ENCODE results near the gene NHLRC1. TPM values are rescaled to one million over a fixed set of nuclear protein-coding genes. Genes with fewer than 3 reads are reported as not detected.

The NHLRC1 gene
- total RNA-seq (2.4 TPM), polyA plus RNA-seq (2.4 TPM)

DNA sequence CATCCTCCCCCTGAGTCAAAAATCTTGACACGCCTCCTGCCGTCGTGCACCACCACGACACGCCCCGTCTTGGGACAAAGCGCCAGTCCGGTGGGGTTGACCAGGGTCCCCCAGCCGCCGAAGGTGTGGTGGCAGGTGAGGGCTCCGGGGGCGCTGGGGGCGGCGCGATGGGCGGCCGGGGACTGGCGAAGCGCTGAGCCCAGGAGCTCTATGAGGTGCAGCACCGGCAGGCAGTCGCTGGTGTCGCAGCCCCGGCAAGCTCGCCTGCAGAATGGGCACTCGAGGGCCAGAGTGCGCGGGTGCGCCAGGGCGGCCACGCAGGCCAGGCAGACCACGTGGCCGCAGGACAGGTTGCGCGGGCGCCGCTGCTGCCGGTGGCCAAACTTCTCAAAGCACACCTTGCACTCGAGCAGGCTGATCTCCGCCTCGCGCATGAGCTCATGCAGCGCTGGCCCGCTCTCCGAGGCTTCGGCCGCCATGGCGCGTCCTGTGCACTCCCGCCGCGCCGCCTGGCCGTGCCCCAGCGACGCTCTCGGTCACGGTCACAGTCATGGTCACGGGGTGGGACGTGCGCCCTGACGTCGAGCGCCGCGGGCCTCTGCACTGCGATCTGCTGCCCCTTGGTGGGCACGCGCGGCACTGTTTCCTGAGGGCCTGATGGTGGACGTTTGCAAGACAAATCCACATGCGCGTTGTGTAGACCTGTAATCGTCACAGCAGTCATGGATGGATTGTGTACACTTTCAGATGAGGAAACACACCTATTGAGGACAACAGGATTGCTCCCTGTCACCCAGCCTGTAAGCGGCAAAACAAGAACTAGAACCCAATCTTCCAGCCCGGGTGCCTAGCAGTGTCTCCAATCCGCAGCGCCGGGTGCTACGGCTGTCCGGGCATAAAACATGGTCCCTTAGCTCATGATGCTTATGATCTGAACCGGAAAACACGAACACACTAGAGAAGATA, at the start of gene NHLRC1:
TSS of gene NHLRC1 (minus strand) at position 550 of the 966 bp plus-strand sequence. CDS start at position 479, 71 bp downstream.
- Histone ChIP-seq H3K36me3 (ENCODE audit: insufficient read depth) (no peaks in the 10 kb centered on the region), H3K4me1 (ENCODE audit: insufficient read depth) (no peaks in the 10 kb centered on the region), H3K4me3 (ENCODE audit: low read depth, low read length) (peak within 1 kb of the TSS; percentile 38), H3K27ac (ENCODE audit: low read depth) (no peak within 1 kb of the TSS)
- peak; percentile 40 for DNase-seq (ENCODE audit: extremely low spot score)
- 14% methylated on average over 82 of the region's 82 CpGs for WGBS

DNA sequence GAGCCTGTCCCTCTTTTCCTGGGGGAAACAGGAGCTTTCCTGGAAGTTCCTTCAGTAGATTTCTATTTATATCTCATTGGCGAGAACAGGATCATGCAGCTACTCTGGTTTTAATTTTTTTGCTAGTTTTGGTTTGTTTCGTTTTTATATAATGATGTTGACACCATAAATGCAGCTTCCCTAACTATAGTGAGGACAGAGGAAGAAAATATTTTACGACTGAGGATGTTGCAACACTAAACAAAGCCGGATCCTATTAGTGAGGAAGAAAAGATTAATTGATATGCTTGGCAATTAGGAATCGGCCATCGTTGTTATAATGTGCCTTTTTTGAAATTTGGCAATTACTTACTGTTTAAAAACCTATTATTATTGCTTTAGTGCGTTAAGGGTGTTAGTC, 49.4 kb upstream of the NHLRC1 start:
- DNase-seq (ENCODE audit: extremely low spot score): no peak
- Histone ChIP-seq H3K4me1 (ENCODE audit: insufficient read depth) (no peaks in the 10 kb centered on the region), H3K36me3 (ENCODE audit: insufficient read depth) (no peaks in the 10 kb centered on the region), H3K4me3 (ENCODE audit: low read depth, low read length) (no peak overlapping the region), H3K27ac (ENCODE audit: low read depth) (no peak overlapping the region)
- WGBS: 86% methylated on average over 7 of the region's 7 CpGs

DNA sequence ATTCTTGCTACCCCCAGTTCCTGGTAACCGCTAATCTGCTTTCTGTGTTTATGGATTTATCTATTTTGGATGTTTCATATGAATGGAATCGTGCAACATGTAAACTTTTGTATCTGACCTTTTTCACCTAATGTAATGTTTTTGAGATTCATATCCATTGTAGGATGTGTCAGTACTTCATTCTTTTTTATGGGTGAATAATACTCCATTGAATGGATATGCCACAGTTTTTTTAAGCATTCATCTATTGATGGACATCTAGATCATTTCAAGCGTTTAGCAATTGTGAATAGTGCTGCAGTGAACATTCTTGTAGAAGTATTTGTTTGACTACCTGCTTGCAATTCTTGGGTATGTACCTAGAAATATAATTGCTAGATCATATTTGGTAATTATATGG, 45.8 kb upstream of the NHLRC1 start:
- Histone ChIP-seq H3K4me1 (ENCODE audit: insufficient read depth) (no peaks in the 10 kb centered on the region), H3K27ac (ENCODE audit: low read depth) (no peak overlapping the region), H3K36me3 (ENCODE audit: insufficient read depth) (no peaks in the 10 kb centered on the region), H3K4me3 (ENCODE audit: low read depth, low read length) (no peak overlapping the region)
- 99% methylated on average over 3 of the region's 3 CpGs for WGBS
- no peak for DNase-seq (ENCODE audit: extremely low spot score)

DNA sequence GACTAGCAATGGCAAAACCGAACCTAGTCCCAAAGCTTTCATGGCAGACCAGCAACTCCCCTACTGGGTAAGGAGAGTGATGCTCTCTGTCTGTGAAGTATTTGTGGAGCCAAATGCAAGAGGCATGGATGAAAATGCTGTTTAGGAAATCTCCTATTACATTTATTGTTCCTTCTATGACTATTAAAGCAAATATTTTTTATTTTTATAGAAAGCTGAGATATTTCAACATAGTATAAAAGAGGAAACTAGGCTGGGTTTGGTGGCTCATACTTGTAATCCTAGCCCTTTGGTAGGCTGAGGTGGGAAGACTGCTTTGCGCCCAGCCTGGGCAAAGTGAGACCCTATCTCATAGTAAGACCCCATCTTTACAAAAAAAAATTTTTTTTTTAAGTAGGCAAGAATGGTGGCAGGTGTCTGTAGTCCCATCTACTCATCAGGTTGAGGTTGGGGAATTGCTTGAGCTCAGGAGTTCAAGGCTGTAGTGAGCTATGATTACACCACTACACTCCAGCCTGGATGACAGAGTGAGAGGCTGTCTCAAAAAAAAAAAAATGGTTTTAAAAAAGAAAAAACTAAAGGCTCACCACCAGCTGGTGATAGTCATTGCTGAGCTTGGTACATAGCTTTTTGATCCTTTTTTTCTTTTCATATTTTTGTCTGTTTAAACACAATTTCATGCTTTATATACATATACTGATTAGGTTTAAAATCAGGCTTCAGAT, 44.0 kb upstream of the NHLRC1 start:
- Histone ChIP-seq H3K4me3 (ENCODE audit: low read depth, low read length) (no peak overlapping the region), H3K4me1 (ENCODE audit: insufficient read depth) (no peaks in the 10 kb centered on the region), H3K27ac (ENCODE audit: low read depth) (no peak overlapping the region), H3K36me3 (ENCODE audit: insufficient read depth) (peaks cover 4% of the 10 kb centered on the region)
- no peak for DNase-seq (ENCODE audit: extremely low spot score)
- WGBS: 94% methylated on average over 2 of the region's 2 CpGs

DNA sequence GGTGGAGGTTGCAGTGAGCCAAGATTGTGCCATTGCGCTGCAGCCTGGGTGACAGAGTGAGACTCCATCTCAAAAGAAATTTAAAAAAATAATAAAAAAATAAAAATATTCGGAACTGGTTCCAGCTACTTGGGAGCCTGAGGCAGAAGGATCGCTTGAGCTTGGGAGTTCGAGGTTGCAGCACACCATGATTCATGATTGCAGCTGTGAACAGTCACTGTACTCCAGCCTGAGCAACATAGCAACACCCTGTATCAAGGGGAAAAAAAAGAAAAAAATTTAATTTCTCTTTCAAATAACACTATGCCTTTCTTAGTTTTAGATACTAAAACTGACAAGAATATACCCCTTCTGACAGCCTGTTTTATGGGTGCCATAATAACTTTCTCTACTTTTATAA, 43.3 kb upstream of the NHLRC1 start:
- DNase-seq (ENCODE audit: extremely low spot score): no peak
- H3K36me3 ChIP-seq (ENCODE audit: insufficient read depth): peaks cover 4% of the 10 kb centered on the region

DNA sequence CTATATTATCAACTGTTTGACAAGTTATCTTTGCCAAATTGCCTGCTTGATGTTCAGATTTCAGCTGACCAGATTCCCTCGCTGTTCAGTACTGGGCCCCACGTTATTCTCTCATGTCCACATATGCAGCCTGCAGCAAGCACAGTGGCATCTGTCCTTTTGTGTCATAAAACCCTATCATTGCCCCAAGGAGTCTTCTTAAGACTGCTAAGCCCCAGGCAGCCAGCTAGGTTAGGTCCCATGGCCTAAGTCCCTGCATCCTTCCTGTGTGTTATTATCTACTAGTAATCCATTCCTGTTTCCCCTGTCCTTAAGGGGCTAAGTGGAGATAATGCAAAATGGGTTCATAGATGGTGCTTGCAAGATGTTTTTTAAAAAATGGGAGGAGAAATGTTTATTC, 39.9 kb upstream of the NHLRC1 start:
- H3K36me3 ChIP-seq (ENCODE audit: insufficient read depth): peaks cover 4% of the 10 kb centered on the region
- DNase-seq (ENCODE audit: extremely low spot score): no peak
- WGBS: 89% methylated on average over 2 of the region's 2 CpGs
- H3K4me1 ChIP-seq (ENCODE audit: insufficient read depth): no peaks in the 10 kb centered on the region
- no peak overlapping the region for H3K4me3 ChIP-seq (ENCODE audit: low read depth, low read length)
- no peak overlapping the region for H3K27ac ChIP-seq (ENCODE audit: low read depth)

More for the DNA sequence above, 43.3 kb upstream of the NHLRC1 start:
- H3K4me3 ChIP-seq (ENCODE audit: low read depth, low read length): no peak overlapping the region
- WGBS: 97% methylated on average over 4 of the region's 4 CpGs
- no peak overlapping the region for H3K27ac ChIP-seq (ENCODE audit: low read depth)
- no peaks in the 10 kb centered on the region for H3K4me1 ChIP-seq (ENCODE audit: insufficient read depth)

DNA sequence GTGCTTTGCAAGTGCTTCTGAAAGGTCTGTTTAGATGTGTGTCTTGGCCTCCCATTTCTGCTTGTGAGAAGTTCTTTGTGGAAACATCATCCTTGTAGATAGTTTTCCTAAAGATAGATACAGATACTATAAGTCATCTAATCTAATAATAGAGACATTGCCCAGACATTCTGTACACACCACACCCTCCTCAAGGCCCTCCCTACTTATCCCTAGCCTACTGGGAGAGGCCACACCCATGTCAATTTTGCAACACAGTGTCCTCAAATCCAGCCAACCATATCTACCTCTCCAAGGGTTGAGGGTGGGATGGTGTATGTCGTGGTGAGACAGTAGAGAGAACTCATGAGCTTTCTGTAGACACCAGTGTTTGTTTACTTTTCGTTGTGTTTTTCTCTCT, 39.0 kb upstream of the NHLRC1 start:
- no peak overlapping the region for H3K4me3 ChIP-seq (ENCODE audit: low read depth, low read length)
- H3K36me3 ChIP-seq (ENCODE audit: insufficient read depth): peaks cover 4% of the 10 kb centered on the region
- no peak overlapping the region for H3K27ac ChIP-seq (ENCODE audit: low read depth)
- 90% methylated on average over 2 of the region's 2 CpGs for WGBS
- DNase-seq (ENCODE audit: extremely low spot score): no peak
- H3K4me1 ChIP-seq (ENCODE audit: insufficient read depth): no peaks in the 10 kb centered on the region

DNA sequence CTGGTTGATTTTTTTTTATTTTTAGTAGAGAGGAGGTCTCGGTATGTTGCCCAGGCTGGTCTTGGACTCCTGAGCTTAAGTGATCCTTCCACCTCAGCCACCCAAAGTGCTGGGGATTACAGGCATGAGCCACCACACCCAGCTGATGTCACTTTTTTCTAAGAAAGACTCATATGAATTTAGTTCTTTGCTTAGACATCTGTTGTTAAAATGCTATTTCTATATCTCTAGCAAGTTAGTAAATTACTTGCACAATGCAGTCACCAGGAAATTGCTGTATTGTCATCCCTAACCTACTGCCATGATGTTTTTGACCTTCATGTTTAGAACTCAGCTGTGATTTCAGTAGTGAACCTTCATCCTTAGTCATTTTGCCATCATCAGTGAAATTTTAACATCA, 38.4 kb upstream of the NHLRC1 start:
- H3K4me3 ChIP-seq (ENCODE audit: low read depth, low read length): no peak overlapping the region
- H3K4me1 ChIP-seq (ENCODE audit: insufficient read depth): no peaks in the 10 kb centered on the region
- no peak overlapping the region for H3K27ac ChIP-seq (ENCODE audit: low read depth)
- 91% methylated on average over 1 of the region's 1 CpG for WGBS
- H3K36me3 ChIP-seq (ENCODE audit: insufficient read depth): peaks cover 4% of the 10 kb centered on the region
- DNase-seq (ENCODE audit: extremely low spot score): no peak

DNA sequence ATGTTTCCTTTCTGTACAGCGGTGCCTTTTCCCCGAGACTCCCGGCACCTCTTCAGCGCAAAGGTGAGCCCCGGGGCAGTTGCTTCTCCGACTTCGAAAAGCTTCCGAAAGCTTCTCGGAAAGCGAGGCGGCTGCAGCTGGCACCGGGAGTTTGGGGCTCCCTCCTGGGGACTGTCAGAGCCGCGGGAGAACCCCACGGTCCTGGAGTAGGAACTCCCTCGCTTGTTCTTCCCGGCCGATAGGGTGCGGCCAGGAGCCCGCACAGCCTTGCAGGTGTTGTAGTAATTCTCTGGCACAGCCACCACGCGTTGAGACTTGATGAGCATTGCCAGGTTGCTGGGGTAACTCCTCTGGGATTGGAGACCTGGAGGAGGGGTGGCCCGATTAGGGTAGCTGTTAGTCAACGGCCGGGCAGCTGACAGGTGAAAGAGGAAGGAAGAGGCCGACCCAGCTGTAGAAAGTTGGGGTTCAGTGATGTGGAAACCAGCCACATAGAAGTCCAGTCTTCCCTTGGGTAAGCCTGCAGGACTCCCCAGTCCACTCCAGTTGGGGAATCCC, 33.5 kb upstream of the NHLRC1 start:
- no peaks in the 10 kb centered on the region for H3K4me1 ChIP-seq (ENCODE audit: insufficient read depth)
- H3K27ac ChIP-seq (ENCODE audit: low read depth): peak overlapping the region; percentile 73

DNA sequence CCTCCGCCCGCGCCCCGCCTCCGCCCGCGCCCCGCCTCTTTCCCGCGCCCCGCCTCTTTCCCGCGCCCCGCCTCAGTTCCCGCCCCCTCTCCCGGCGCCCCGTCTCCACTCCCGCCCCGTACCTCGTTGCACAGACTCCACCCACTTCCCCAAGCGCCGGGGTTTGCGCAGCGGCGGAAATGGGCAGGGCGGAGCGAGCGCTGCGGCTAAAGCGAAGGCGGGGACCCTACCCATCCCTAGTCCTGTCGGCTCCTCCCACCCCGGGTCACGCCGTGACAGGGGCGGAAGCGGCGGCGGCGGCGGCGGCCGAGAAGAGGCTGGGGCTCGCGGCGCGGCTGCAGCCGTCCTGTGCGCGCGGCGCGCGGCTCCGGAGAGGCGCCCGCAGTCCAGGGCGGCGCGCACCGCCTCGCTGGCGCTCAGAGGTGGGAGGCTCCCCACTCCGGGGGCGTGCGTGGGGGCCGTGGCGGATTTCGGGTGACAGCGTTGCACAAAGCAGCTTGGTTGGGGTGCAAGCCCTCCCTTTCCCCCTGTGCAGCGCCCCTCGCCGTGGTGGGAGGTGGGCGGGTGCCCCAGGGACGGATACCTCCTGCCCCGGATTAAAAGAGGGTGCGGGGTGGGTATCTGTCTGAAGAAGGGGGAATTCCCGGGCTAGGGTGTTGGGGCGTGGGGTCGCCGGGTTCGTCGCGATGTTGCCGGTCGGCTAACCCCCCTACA, 32.8 kb upstream of the NHLRC1 start, which contains the start of gene KDM1B:
TSS of gene KDM1B (plus strand) at position 273 of the 714 bp plus-strand sequence. CDS start 4,474 bp downstream, outside the sequence.
- H3K4me1 ChIP-seq (ENCODE audit: insufficient read depth): no peaks in the 10 kb centered on the region
- no peaks in the 10 kb centered on the region for H3K36me3 ChIP-seq (ENCODE audit: insufficient read depth)
- DNase-seq (ENCODE audit: extremely low spot score): peak; percentile 95
- H3K27ac ChIP-seq (ENCODE audit: low read depth): peak within 1 kb of the TSS; percentile 93
- WGBS: under 1% methylated on average over 87 of the region's 87 CpGs
- H3K4me3 ChIP-seq (ENCODE audit: low read depth, low read length): peak within 1 kb of the TSS; percentile 97

More for the DNA sequence above, 33.5 kb upstream of the NHLRC1 start:
- Histone ChIP-seq H3K36me3 (ENCODE audit: insufficient read depth) (no peaks in the 10 kb centered on the region), H3K4me3 (ENCODE audit: low read depth, low read length) (peak overlapping the region; percentile 97)
- DNase-seq (ENCODE audit: extremely low spot score): peak; percentile 36
- WGBS: 1% methylated on average over 26 of the region's 26 CpGs

DNA sequence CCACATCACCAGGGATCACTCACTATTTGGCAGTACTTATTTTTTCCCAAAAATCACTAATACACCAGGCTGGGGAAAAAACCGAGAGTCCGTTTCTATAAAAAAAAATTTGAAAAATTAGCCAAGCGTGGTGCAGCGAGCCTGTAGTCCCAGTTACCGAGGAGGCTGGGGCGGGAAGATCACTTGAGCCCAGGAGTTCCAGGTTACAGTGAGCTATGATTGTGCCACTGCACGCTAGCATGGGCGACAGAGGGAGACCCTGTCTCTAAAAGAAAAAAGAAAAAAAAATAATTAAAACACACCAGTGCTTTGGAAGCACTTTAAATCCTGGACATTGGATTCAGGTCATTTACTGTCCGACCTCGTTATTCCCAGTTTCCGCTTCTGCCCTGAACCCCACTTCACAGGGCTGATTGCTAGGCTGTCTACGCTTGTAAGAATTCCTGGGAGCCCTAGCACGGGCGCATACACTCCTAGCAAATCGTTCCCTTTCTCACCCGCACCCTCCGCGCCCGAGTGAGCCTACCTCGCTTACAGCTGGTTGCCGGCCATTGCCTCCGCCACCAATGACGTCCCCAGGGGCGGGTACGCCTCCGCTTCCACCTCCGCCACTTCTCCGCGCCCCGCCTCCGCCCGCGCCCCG, 32.2 kb upstream of the NHLRC1 start, which contains the start of gene TPMT:
TSS of gene TPMT (minus strand) at position 571 of the 643 bp plus-strand sequence. CDS start 5,950 bp downstream, outside the sequence.
- DNase-seq (ENCODE audit: extremely low spot score): no peak
- no peaks in the 10 kb centered on the region for H3K4me1 ChIP-seq (ENCODE audit: insufficient read depth)
- no peaks in the 10 kb centered on the region for H3K36me3 ChIP-seq (ENCODE audit: insufficient read depth)
- peak within 1 kb of the TSS; percentile 97 for H3K4me3 ChIP-seq (ENCODE audit: low read depth, low read length)
- H3K27ac ChIP-seq (ENCODE audit: low read depth): peak within 1 kb of the TSS; percentile 93
- under 1% methylated on average over 34 of the region's 34 CpGs for WGBS

DNA sequence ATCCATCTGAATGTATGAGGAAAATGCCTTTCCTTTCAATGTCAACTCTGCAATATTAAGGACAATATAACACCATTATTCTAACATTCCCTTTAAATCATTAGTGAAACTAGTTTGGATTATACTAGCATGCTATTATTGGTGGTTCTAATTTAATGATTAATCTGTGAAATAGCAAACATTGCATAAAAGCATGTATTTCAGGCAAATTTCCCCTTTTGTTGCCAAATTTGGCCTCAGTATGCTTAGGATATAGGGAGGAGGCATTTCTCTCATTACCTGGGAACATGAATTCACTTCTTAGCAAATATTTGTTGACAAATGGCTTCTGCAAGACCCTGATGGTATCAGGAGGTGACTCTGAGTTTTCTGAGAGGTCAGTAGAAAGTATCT, 30.8 kb upstream of the NHLRC1 start:
- Histone ChIP-seq H3K27ac (ENCODE audit: low read depth) (no peak overlapping the region), H3K4me3 (ENCODE audit: low read depth, low read length) (no peak overlapping the region), H3K4me1 (ENCODE audit: insufficient read depth) (no peaks in the 10 kb centered on the region), H3K36me3 (ENCODE audit: insufficient read depth) (no peaks in the 10 kb centered on the region)
- DNase-seq (ENCODE audit: extremely low spot score): no peak

All from urinary bladder (tissue), 4 donors.